ENCODE measurements around the gene ZNF581.

- TF ChIP-seq CTCF (IDR thresholded peaks at IDR 0.05) = no peak
- TF ChIP-seq POLR2A (IDR thresholded peaks at IDR 0.05) = no peak
Observed at GRCh38 chr19:55658846-55659459, 15.5 kb downstream of the ZNF581 start.

Data from heart left ventricle (tissue), 13 donors.